ENCODE measurements around the gene PLA2G5. TPM values are rescaled to one million over a fixed set of nuclear protein-coding genes. Genes with fewer than 3 reads are reported as not detected.

PLA2G5 gene
- total RNA-seq (10 to 100 TPM; 31.9 to 80.3 (median 43.9) TPM), polyA plus RNA-seq (100 to 1,000 TPM in 1 of 2 donors, 10 to 100 TPM in 1; 25.6 to 102 TPM)
- long read RNA-seq, donor 1, transcript PLA2G5-201 (5 exons, 1,161 nt): major isoform, 20 of 88 reads
- long read RNA-seq, donor 1, partial matches to known transcripts: 26 of 88 reads
- long read RNA-seq, donor 1, other reads (novel, unspliced or antisense): 40 of 88 reads
- long read RNA-seq, donor 2, transcript PLA2G5-201 (5 exons, 1,161 nt): major isoform, 22 of 211 reads
- long read RNA-seq, donor 2, transcript PLA2G5-207 (8 exons, 1,092 nt): minor isoform, 9 of 211 reads
- long read RNA-seq, donor 2, partial matches to known transcripts: 45 of 211 reads
- long read RNA-seq, donor 2, other reads (novel, unspliced or antisense): 135 of 211 reads
- long read RNA-seq, donor 3, transcript PLA2G5-201 (5 exons, 1,161 nt): major isoform, 15 of 100 reads
- long read RNA-seq, donor 3, partial matches to known transcripts: 39 of 100 reads
- long read RNA-seq, donor 3, other reads (novel, unspliced or antisense): 45 of 100 reads

GRCh38 chr1:20069874-20070273 lies at the start of gene PLA2G5:
TSS of gene PLA2G5 (plus strand) at chr1:20070194. CDS start at chr1:20084831, 14,637 bp downstream.
- DNase-seq (peak; percentile 82 to 91 (median 89)), ATAC-seq (peak; percentile 91 to 97 (median 94))
- Histone ChIP-seq H3K4me1 (peaks cover 2 to 56% (median 23%) of the 10 kb centered on the region in 12 donors), H3K36me3 (peaks cover 0 to 20% (median 0%) of the 10 kb centered on the region in 9 donors), H3K4me3 (peak within 1 kb of the TSS; percentile 31 to 70 (median 52)), H3K27me3 (no peaks in the 10 kb centered on the region), H3K9me3 (no peaks in the 10 kb centered on the region), H3K27ac (peak within 1 kb of the TSS; percentile 41 to 96 (median 84))
- intact Hi-C loops (cut with DNase I): loop anchor here in 1 of 10 donors (5.0 kb wide), 1 partner anchor 43 kb away; no protein-coding TSS in a partner anchor
- 5 to 8% (median 6%) methylated on average over 7 of the region's 7 CpGs for WGBS, 4 donors
- peak in 1 of 2 donors; percentile 23 for TF ChIP-seq POLR2A (IDR thresholded peaks at IDR 0.05)
- no peak for TF ChIP-seq CTCF (IDR thresholded peaks at IDR 0.05)

- DNase-seq: peak; percentile 33 to 65 (median 57)
- H3K36me3 ChIP-seq: no peaks in the 10 kb centered on the region
- H3K4me3 ChIP-seq: peak overlapping the region in 10 of 12 donors; percentile 39 to 65 (median 54)
- H3K27me3 ChIP-seq: peaks cover 0 to 3% (median 0%) of the 10 kb centered on the region in 9 donors
- H3K9me3 ChIP-seq: peaks cover 0 to 13% (median 0%) of the 10 kb centered on the region in 12 donors
- ATAC-seq: peak; percentile 86 to 91 (median 89)
- intact Hi-C loops (cut with DNase I): loop anchor here in 1 of 10 donors (5.0 kb wide), 1 partner anchor 44 kb away; the partner anchor contains the start of gene PLA2G5
- peak overlapping the region; percentile 55 to 96 (median 86) for H3K27ac ChIP-seq
- TF ChIP-seq CTCF (IDR thresholded peaks at IDR 0.05) (no peak), POLR2A (IDR thresholded peaks at IDR 0.05) (peak in 1 of 2 donors; percentile 27)
- H3K4me1 ChIP-seq: peaks cover 0 to 21% (median 0%) of the 10 kb centered on the region in 12 donors
- WGBS, 4 donors: 36 to 68% (median 54%) methylated on average over 5 of the region's 5 CpGs
Measured at GRCh38 chr1:20028125-20028524, 41.9 kb upstream of the PLA2G5 start.

- Histone ChIP-seq H3K36me3 (no peaks in the 10 kb centered on the region), H3K27ac (peak overlapping the region; percentile 55 to 96 (median 86)), H3K4me1 (peaks cover 0 to 26% (median 0%) of the 10 kb centered on the region in 12 donors), H3K9me3 (peaks cover 0 to 7% (median 0%) of the 10 kb centered on the region in 12 donors), H3K4me3 (peak overlapping the region; percentile 25 to 65 (median 52)), H3K27me3 (peaks cover 0 to 3% (median 0%) of the 10 kb centered on the region in 9 donors)
- ATAC-seq (peak; percentile 12 to 29 (median 18)), DNase-seq (peak in 2 of 5 donors; percentile 30 to 34)
- WGBS, 4 donors: 49 to 58% (median 52%) methylated on average over 5 of the region's 5 CpGs
- TF ChIP-seq POLR2A (IDR thresholded peaks at IDR 0.05): no peak
- no peak for TF ChIP-seq CTCF (IDR thresholded peaks at IDR 0.05)
- intact Hi-C loops (cut with DNase I): loop anchor here in 1 of 10 donors (5.0 kb wide), 1 partner anchor 44 kb away; the partner anchor contains the start of gene PLA2G5
Measured at GRCh38 chr1:20028726-20029125, 41.3 kb upstream of the PLA2G5 start.
